ENCODE results near the gene SUCLG2. TPM values are rescaled to one million over a fixed set of nuclear protein-coding genes. Genes with fewer than 3 reads are reported as not detected.

SUCLG2 gene
- total RNA-seq, 3 donors from 2014 or later, result 28.3 to 38.2 (median 29.7) TPM

GRCh38 chr3:67389176-67389575, 265.2 kb downstream of the SUCLG2 start:
- Mint-ChIP-seq H3K4me1 (ENCODE audit: low read depth) (peaks cover 33% of the 10 kb centered on the region), H3K27me3 (ENCODE audit: low read depth) (no peaks in the 10 kb centered on the region), H3K9me3 (peaks cover 9% of the 10 kb centered on the region), H3K36me3 (ENCODE audit: insufficient read depth) (peaks cover 47% of the 10 kb centered on the region), H3K4me3 (no peak overlapping the region)
- ATAC-seq (no peak), DNase-seq (no peak)

GRCh38 chr3:67388738-67389137, 265.7 kb downstream of the SUCLG2 start:
- Mint-ChIP-seq H3K36me3 (ENCODE audit: insufficient read depth) (peaks cover 47% of the 10 kb centered on the region), H3K4me3 (no peak overlapping the region), H3K4me1 (ENCODE audit: low read depth) (peaks cover 33% of the 10 kb centered on the region), H3K9me3 (peaks cover 9% of the 10 kb centered on the region), H3K27me3 (ENCODE audit: low read depth) (no peaks in the 10 kb centered on the region)
- DNase-seq (no peak), ATAC-seq (peak in 1 of 2 donors; percentile 16)

DNA sequence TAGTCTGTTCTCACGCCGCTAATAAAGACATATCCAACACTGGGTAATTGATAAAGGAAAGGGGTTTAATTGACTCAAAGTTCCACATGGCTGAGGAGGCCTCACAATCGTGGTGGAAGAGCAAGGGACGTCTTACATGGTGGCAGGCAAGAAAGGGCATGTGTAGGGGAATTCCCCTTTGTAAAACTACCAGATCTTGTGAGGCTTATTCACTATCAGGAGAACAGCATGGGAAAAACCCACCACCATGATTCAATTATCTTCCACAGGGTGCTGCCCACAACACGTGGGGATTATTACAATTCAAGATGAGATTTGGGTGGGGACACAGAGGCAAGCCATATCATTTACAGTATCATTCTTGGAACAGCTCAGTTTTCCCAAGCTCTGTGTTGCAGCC, 268.0 kb downstream of the SUCLG2 start:
- Mint-ChIP-seq H3K36me3 (ENCODE audit: insufficient read depth) (peaks cover 32% of the 10 kb centered on the region), H3K27me3 (ENCODE audit: low read depth) (no peaks in the 10 kb centered on the region), H3K4me1 (ENCODE audit: low read depth) (peaks cover 33% of the 10 kb centered on the region), H3K9me3 (peaks cover 9% of the 10 kb centered on the region), H3K4me3 (no peak overlapping the region)
- ATAC-seq (peak; percentile 83 to 88), DNase-seq (no peak)

- Mint-ChIP-seq H3K36me3 (ENCODE audit: insufficient read depth) (peaks cover 30% of the 10 kb centered on the region), H3K27me3 (ENCODE audit: low read depth) (no peaks in the 10 kb centered on the region), H3K4me3 (no peak overlapping the region), H3K9me3 (peaks cover 9% of the 10 kb centered on the region), H3K4me1 (ENCODE audit: low read depth) (peaks cover 33% of the 10 kb centered on the region)
- ATAC-seq, result peak in 1 of 2 donors; percentile 36
- peak; percentile 11 for DNase-seq
Measured at GRCh38 chr3:67384760-67385397, 269.5 kb downstream of the SUCLG2 start.

DNA sequence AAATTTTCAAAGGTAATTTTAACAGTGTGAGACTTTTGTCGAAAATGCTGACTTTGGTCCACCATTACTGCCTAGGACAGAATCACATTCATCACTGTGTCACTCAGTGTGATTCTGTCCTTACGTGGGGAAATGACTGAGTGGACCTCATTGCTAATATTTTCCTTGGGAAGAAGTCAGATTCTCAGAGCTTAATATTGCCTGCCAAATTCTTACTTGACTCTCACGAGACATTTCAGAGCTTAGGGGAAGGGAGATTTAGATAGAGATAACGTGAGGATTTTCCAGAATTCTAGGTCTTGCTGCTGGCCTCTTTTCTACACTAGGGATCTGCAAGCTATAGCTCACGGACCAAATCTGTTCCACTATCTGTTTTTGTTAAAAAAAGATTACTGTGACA, 270.4 kb downstream of the SUCLG2 start:
- peaks cover 9% of the 10 kb centered on the region for H3K9me3 Mint-ChIP-seq
- H3K4me1 Mint-ChIP-seq (ENCODE audit: low read depth), result peaks cover 31% of the 10 kb centered on the region
- H3K36me3 Mint-ChIP-seq (ENCODE audit: insufficient read depth), result peaks cover 31% of the 10 kb centered on the region
- no peak for DNase-seq
- no peak for ATAC-seq
- H3K4me3 Mint-ChIP-seq, result no peak overlapping the region
- no peaks in the 10 kb centered on the region for H3K27me3 Mint-ChIP-seq (ENCODE audit: low read depth)

DNA sequence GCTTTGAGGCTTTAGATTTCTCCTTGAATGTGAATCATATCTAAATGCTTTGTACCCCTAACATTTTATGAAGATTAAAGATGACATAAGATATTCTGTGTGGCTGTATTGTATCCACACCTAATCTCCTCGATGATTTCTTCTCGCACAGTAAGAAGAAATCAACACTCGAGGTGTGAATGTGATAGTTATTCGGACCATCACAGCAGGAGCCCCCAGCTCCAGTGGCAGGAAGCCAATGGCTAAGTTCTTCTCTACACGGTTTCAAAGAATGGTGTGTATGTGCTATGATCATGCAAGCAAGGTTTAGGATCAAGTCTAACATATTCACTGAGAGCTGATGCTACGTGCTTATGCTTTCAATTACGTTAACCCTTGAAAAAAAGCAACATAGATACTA, 271.0 kb downstream of the SUCLG2 start:
- no peak for ATAC-seq
- peaks cover 9% of the 10 kb centered on the region for H3K9me3 Mint-ChIP-seq
- no peak overlapping the region for H3K4me3 Mint-ChIP-seq
- H3K4me1 Mint-ChIP-seq (ENCODE audit: low read depth), result peaks cover 25% of the 10 kb centered on the region
- DNase-seq, result no peak
- no peaks in the 10 kb centered on the region for H3K27me3 Mint-ChIP-seq (ENCODE audit: low read depth)
- H3K36me3 Mint-ChIP-seq (ENCODE audit: insufficient read depth), result peaks cover 26% of the 10 kb centered on the region

- Mint-ChIP-seq H3K9me3 (peaks cover 9% of the 10 kb centered on the region), H3K36me3 (ENCODE audit: insufficient read depth) (peaks cover 27% of the 10 kb centered on the region), H3K4me1 (ENCODE audit: low read depth) (peaks cover 20% of the 10 kb centered on the region), H3K4me3 (no peak overlapping the region), H3K27me3 (ENCODE audit: low read depth) (no peaks in the 10 kb centered on the region)
- DNase-seq (no peak), ATAC-seq (no peak)
Measured at GRCh38 chr3:67382536-67382935, 271.9 kb downstream of the SUCLG2 start.

GRCh38 chr3:67381667-67382272, 272.6 kb downstream of the SUCLG2 start:
- DNase-seq, result no peak
- no peaks in the 10 kb centered on the region for H3K27me3 Mint-ChIP-seq (ENCODE audit: low read depth)

DNA sequence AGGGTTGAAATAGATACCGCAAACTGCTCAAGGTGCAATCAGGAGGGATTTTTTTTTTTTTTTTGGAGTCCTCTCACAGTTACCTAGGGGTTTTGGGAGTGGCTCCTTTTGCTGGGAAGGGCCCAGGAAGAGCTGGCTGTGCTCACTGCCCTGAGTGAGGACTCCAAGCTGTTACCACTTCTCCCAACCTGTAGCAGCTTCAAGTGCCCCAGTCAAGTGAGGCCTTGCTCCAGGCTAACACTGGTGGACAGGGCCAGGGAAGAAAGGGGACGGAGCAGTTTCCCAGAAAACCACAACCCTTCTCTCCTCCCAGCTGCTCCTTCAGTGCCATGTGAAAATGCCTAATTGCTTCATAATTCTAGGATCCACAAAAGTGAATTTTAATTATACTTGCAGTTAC, 274.3 kb downstream of the SUCLG2 start:
- Mint-ChIP-seq H3K36me3 (ENCODE audit: insufficient read depth) (peaks cover 33% of the 10 kb centered on the region), H3K9me3 (no peaks in the 10 kb centered on the region), H3K4me3 (no peak overlapping the region), H3K27me3 (ENCODE audit: low read depth) (no peaks in the 10 kb centered on the region), H3K4me1 (ENCODE audit: low read depth) (peaks cover 8% of the 10 kb centered on the region)
- DNase-seq (no peak), ATAC-seq (no peak)

More at GRCh38 chr3:67381667-67382272, 272.6 kb downstream of the SUCLG2 start:
- peaks cover 17% of the 10 kb centered on the region for H3K4me1 Mint-ChIP-seq (ENCODE audit: low read depth)
- ATAC-seq, result no peak
- H3K36me3 Mint-ChIP-seq (ENCODE audit: insufficient read depth), result peaks cover 28% of the 10 kb centered on the region
- peaks cover 6% of the 10 kb centered on the region for H3K9me3 Mint-ChIP-seq
- no peak overlapping the region for H3K4me3 Mint-ChIP-seq

GRCh38 chr3:67377299-67377698, 277.1 kb downstream of the SUCLG2 start:
- peaks cover 43% of the 10 kb centered on the region for H3K36me3 Mint-ChIP-seq (ENCODE audit: insufficient read depth)
- no peak for ATAC-seq
- H3K4me3 Mint-ChIP-seq, result no peak overlapping the region
- H3K27me3 Mint-ChIP-seq (ENCODE audit: low read depth), result no peaks in the 10 kb centered on the region
- H3K4me1 Mint-ChIP-seq (ENCODE audit: low read depth), result peaks cover 4% of the 10 kb centered on the region
- H3K9me3 Mint-ChIP-seq, result no peaks in the 10 kb centered on the region
- DNase-seq, result no peak

- Mint-ChIP-seq H3K36me3 (ENCODE audit: insufficient read depth) (peaks cover 46% of the 10 kb centered on the region), H3K9me3 (no peaks in the 10 kb centered on the region), H3K27me3 (ENCODE audit: low read depth) (no peaks in the 10 kb centered on the region), H3K4me1 (ENCODE audit: low read depth) (peaks cover 4% of the 10 kb centered on the region), H3K4me3 (no peak overlapping the region)
- DNase-seq (no peak), ATAC-seq (no peak)
Measured at GRCh38 chr3:67376416-67376815, 278.0 kb downstream of the SUCLG2 start.

GRCh38 chr3:67375976-67376375, 278.4 kb downstream of the SUCLG2 start:
- Mint-ChIP-seq H3K4me3 (no peak overlapping the region), H3K4me1 (ENCODE audit: low read depth) (peaks cover 4% of the 10 kb centered on the region), H3K36me3 (ENCODE audit: insufficient read depth) (peaks cover 46% of the 10 kb centered on the region), H3K27me3 (ENCODE audit: low read depth) (no peaks in the 10 kb centered on the region), H3K9me3 (peaks cover 1% of the 10 kb centered on the region)
- DNase-seq (no peak), ATAC-seq (no peak)

GRCh38 chr3:67362686-67363085, 291.7 kb downstream of the SUCLG2 start:
- DNase-seq (no peak), ATAC-seq (peak; percentile 86 to 88)
- H3K4me3 Mint-ChIP-seq, result no peak overlapping the region
- H3K36me3 Mint-ChIP-seq (ENCODE audit: insufficient read depth), result no peaks in the 10 kb centered on the region
- peaks cover 28% of the 10 kb centered on the region for H3K4me1 Mint-ChIP-seq (ENCODE audit: low read depth)
- no peaks in the 10 kb centered on the region for H3K9me3 Mint-ChIP-seq
- no peaks in the 10 kb centered on the region for H3K27me3 Mint-ChIP-seq (ENCODE audit: low read depth)

DNA sequence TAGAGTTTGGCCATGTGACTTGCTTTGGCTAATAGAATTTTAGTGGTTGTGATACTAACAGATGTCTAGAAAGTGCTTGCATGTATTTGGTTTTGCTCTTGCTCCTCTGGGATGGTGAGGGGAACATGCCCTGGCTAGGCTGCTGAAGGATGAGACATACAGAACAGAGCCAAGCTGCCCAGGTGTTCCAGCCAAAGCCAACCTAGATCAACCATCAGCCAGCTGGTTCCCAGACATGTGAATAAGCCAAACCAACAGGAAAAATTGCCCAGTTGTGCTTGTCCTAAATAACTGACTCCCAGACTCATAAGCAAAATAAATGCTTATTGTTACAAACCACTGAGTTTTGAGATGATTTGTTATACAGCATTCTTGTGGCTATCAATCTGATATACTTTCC, 292.6 kb downstream of the SUCLG2 start:
- Mint-ChIP-seq H3K36me3 (ENCODE audit: insufficient read depth) (no peaks in the 10 kb centered on the region), H3K9me3 (no peaks in the 10 kb centered on the region), H3K4me3 (no peak overlapping the region), H3K27me3 (ENCODE audit: low read depth) (no peaks in the 10 kb centered on the region), H3K4me1 (ENCODE audit: low read depth) (peaks cover 29% of the 10 kb centered on the region)
- DNase-seq, result no peak
- ATAC-seq, result no peak

GRCh38 chr3:67361323-67361722, 293.1 kb downstream of the SUCLG2 start:
- Mint-ChIP-seq H3K27me3 (ENCODE audit: low read depth) (no peaks in the 10 kb centered on the region), H3K4me1 (ENCODE audit: low read depth) (peaks cover 29% of the 10 kb centered on the region), H3K9me3 (no peaks in the 10 kb centered on the region), H3K4me3 (no peak overlapping the region), H3K36me3 (ENCODE audit: insufficient read depth) (no peaks in the 10 kb centered on the region)
- ATAC-seq, result peak; percentile 57 to 62
- no peak for DNase-seq

Measured in activated T-cell treated with anti-CD3 and anti-CD28 coated beads, Interleukin-2, amount 50 U/mL, for 4 hours (primary cell).